Thoracic aorta (tissue), 2 donors: ENCODE measurements around the gene ADCY10. TPM values are rescaled to one million over a fixed set of nuclear protein-coding genes. Genes with fewer than 3 reads are reported as not detected.
"Not testable (repeated sequence)": the region's sequence is repeated elsewhere in the genome, so short reads cannot be mapped to it uniquely, and the experiment has no call there.

Source experiments
- ATAC-seq: fragments of 150-250 bp; one replicate; pipeline ENCODE4 v1.8.0; 2017; ENCODE audit warnings: low read depth; ENCODE audit not compliant: insufficient number of reproducible peaks, low FRiP score
- DNase-seq: peaks from one replicate; pipeline ENCODE4 v3.0.0-alpha.2; 2020; ENCODE audit warnings: low spot score
- H3K27ac ChIP-seq, 2 donors: fragments of 200-600 bp; sonication (generic); 1 replicate in 1 of 2; 2 replicates in 1 of 2; pipeline ENCODE4 v1.5.1; 2016; ENCODE audit warnings: mild to moderate bottlenecking in 2 of 2, moderate library complexity in 2 of 2
- H3K27me3 ChIP-seq: fragments of 200-600 bp; sonication (generic); replicated peaks from 2 replicates; pipeline ENCODE4 v1.6.0; 2016; ENCODE audit warnings: mild to moderate bottlenecking; ENCODE audit not compliant: insufficient read depth
- H3K36me3 ChIP-seq: fragments of 200-600 bp; sonication (generic); one replicate; pipeline ENCODE4 v1.5.1; 2016
- H3K4me1 ChIP-seq, 2 donors: fragments of 200-600 bp; sonication (generic); 1 replicate in 1 of 2; 2 replicates in 1 of 2; pipeline versions ENCODE4 v1.5.1 to v1.6.0; 2016; ENCODE audit warnings: low read depth in 2 of 2, mild to moderate bottlenecking in 1 of 2; ENCODE audit not compliant: control insufficient read depth in 1 of 2
- H3K4me3 ChIP-seq: fragments of 200-600 bp; sonication (generic); 2 replicates; pipeline ENCODE4 v1.5.1; 2016; ENCODE audit warnings: mild to moderate bottlenecking
- H3K9me3 ChIP-seq: fragments of 200-600 bp; sonication (generic); 2 replicates; pipeline ENCODE4 v1.5.1; 2016
- total RNA-seq, 2 donors: library from RNA; depleted of rRNA; stranded (reverse); fragments of >200 nt; gene quantifications; one replicate each; pipeline versions ENCODE4 v1.1.0 to v1.2.3, GENCODE V29; 2016
- TF ChIP-seq, protein P1 (sequence below): fragments of 200-600 bp; sonication (generic); IDR thresholded peaks from one replicate; pipeline ENCODE4 v1.5.1; 2019; ENCODE audit warnings: antibody characterized with exemption

The ADCY10 gene
- total RNA-seq, 2 donors from 2014 or later = 0.54 TPM; not detected in 1

GRCh38 chr1:167878372-167879160, 35.4 kb downstream of the ADCY10 start:
- DNase-seq (no peak), ATAC-seq (no peak)
- H3K27ac ChIP-seq = no peak overlapping the region
- TF ChIP-seq, protein P1, sequence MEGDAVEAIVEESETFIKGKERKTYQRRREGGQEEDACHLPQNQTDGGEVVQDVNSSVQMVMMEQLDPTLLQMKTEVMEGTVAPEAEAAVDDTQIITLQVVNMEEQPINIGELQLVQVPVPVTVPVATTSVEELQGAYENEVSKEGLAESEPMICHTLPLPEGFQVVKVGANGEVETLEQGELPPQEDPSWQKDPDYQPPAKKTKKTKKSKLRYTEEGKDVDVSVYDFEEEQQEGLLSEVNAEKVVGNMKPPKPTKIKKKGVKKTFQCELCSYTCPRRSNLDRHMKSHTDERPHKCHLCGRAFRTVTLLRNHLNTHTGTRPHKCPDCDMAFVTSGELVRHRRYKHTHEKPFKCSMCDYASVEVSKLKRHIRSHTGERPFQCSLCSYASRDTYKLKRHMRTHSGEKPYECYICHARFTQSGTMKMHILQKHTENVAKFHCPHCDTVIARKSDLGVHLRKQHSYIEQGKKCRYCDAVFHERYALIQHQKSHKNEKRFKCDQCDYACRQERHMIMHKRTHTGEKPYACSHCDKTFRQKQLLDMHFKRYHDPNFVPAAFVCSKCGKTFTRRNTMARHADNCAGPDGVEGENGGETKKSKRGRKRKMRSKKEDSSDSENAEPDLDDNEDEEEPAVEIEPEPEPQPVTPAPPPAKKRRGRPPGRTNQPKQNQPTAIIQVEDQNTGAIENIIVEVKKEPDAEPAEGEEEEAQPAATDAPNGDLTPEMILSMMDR = no peak
- H3K36me3 ChIP-seq = no peaks in the 10 kb centered on the region
- peaks cover 0 to 4% of the 10 kb centered on the region in 2 donors for H3K4me1 ChIP-seq
- H3K9me3 ChIP-seq = no peaks in the 10 kb centered on the region
- H3K27me3 ChIP-seq = no peaks in the 10 kb centered on the region
- no peak overlapping the region for H3K4me3 ChIP-seq

DNA sequence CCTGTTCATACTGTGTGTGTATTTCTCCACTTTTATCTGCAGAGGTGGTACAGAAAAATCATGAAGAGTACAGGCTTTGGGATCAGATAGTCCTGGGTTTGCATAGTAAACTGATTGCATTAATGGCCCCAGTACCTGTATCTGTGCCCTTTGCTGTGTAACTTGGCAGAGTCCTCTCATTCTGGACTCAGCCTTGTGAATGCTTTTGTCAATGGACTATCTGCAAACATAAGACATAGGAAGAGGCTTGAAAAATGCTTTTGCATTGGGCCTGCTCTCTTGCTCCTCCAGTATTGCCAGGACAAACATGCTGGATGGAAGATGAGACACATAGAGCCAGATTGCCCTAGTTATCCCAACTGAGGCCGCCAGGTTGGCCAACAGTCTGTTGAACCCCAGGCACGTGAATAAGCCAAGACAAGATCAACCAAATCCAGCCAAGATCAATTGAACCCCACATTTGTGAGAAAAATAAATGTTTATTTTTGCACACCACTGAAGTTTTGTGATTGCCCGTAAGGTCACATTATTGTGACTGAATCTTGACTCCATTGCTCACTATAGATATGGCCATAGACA, 37.2 kb downstream of the ADCY10 start:
- ATAC-seq = no peak
- Histone ChIP-seq H3K27me3 (no peaks in the 10 kb centered on the region), H3K36me3 (no peaks in the 10 kb centered on the region), H3K27ac (no peak overlapping the region), H3K9me3 (no peaks in the 10 kb centered on the region), H3K4me3 (no peak overlapping the region), H3K4me1 (peaks cover 0 to 4% of the 10 kb centered on the region in 2 donors)
- TF ChIP-seq, protein P1 = no peak
- no peak for DNase-seq

GRCh38 chr1:167871331-167871730, 42.6 kb downstream of the ADCY10 start:
- ATAC-seq (no peak), DNase-seq (no peak)
- H3K36me3 ChIP-seq = no peaks in the 10 kb centered on the region
- TF ChIP-seq, protein P1 = no peak
- H3K27me3 ChIP-seq = no peaks in the 10 kb centered on the region
- no peaks in the 10 kb centered on the region for H3K4me1 ChIP-seq
- H3K4me3 ChIP-seq = no peak overlapping the region
- H3K27ac ChIP-seq = no peak overlapping the region
- H3K9me3 ChIP-seq = no peaks in the 10 kb centered on the region

- not testable (repeated sequence) for ATAC-seq, H3K36me3 ChIP-seq, DNase-seq, H3K4me3 ChIP-seq, H3K9me3 ChIP-seq, H3K4me1 ChIP-seq, H3K27ac ChIP-seq, H3K27me3 ChIP-seq
Measured at GRCh38 chr1:167869157-167870001, 44.6 kb downstream of the ADCY10 start.

- not testable (repeated sequence) for DNase-seq, H3K36me3 ChIP-seq, H3K27ac ChIP-seq, ATAC-seq, H3K27me3 ChIP-seq, H3K4me3 ChIP-seq, H3K9me3 ChIP-seq, H3K4me1 ChIP-seq
Measured at GRCh38 chr1:167866739-167867414, 47.1 kb downstream of the ADCY10 start.

DNA sequence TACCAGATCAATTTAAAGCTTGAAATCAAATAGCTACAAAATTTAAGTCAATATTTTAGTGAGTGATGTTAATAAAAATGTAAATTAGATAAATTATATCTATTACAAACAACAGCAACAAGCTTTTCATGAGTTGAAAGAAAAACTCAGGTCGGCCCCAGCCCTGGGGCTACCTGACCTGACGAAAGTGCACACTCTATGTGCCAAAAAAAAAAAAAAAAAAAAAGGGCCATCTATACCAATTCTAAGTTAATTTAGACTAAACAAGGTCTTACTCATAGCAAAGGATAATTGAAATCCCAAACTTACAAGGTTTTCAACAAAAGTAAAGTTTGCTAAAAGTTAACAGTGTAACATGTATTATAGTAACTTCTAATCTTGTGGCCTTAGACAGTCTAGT, 47.6 kb downstream of the ADCY10 start:
- H3K4me1 ChIP-seq, H3K27me3 ChIP-seq, DNase-seq, H3K36me3 ChIP-seq, ATAC-seq, H3K9me3 ChIP-seq, H3K27ac ChIP-seq, H3K4me3 ChIP-seq: not testable (repeated sequence)

- H3K4me1 ChIP-seq, DNase-seq, H3K36me3 ChIP-seq, H3K27ac ChIP-seq, H3K4me3 ChIP-seq, H3K9me3 ChIP-seq, H3K27me3 ChIP-seq, ATAC-seq: not testable (repeated sequence)
Measured at GRCh38 chr1:167865804-167866308, 48.1 kb downstream of the ADCY10 start.

- H3K4me3 ChIP-seq, H3K27ac ChIP-seq, ATAC-seq, H3K27me3 ChIP-seq, H3K4me1 ChIP-seq, H3K9me3 ChIP-seq, DNase-seq, H3K36me3 ChIP-seq: not testable (repeated sequence)
Measured at GRCh38 chr1:167865193-167865592, 48.7 kb downstream of the ADCY10 start.
